ENCODE measurements around the gene TSHR. TPM values are rescaled to one million over a fixed set of nuclear protein-coding genes. Genes with fewer than 3 reads are reported as not detected.

The TSHR gene
- total RNA-seq, 6 donors from 2014 or later: 1.4 TPM; not detected in 5

- Histone ChIP-seq H3K9me3 (peaks cover 0 to 6% (median 2%) of the 10 kb centered on the region in 4 donors), H3K27ac (no peak overlapping the region), H3K36me3 (no peaks in the 10 kb centered on the region), H3K4me1 (no peaks in the 10 kb centered on the region), H3K27me3 (no peaks in the 10 kb centered on the region), H3K4me3 (no peak overlapping the region)
- whole genome bisulfite sequencing, 2 donors: 96 to 99% methylated on average over 5 of the region's 5 CpGs
- DNase-seq (no peak), ATAC-seq (ENCODE audit: low FRiP score in 2 of 2) (no peak)
- TF ChIP-seq POLR2A (IDR thresholded peaks at IDR 0.05) (no peak), CTCF (IDR thresholded peaks at IDR 0.05) (no peak), POLR2AphosphoS5 (IDR thresholded peaks at IDR 0.05) (no peak), EP300 (IDR thresholded peaks at IDR 0.05) (no peak)
These were observed 100.5 kb downstream of the TSHR start for GRCh38 chr14:81055971-81056370.

GRCh38 chr14:81062380-81062779 lies 107.0 kb downstream of the TSHR start:
- Histone ChIP-seq H3K27ac (no peak overlapping the region), H3K36me3 (no peaks in the 10 kb centered on the region), H3K27me3 (no peaks in the 10 kb centered on the region), H3K4me1 (no peaks in the 10 kb centered on the region), H3K4me3 (no peak overlapping the region), H3K9me3 (no peaks in the 10 kb centered on the region)
- ATAC-seq (ENCODE audit: low FRiP score in 2 of 2) (no peak), DNase-seq (no peak)
- TF ChIP-seq EP300 (IDR thresholded peaks at IDR 0.05): no peak
- TF ChIP-seq POLR2A (IDR thresholded peaks at IDR 0.05): no peak
- TF ChIP-seq POLR2AphosphoS5 (IDR thresholded peaks at IDR 0.05): no peak
- no peak for TF ChIP-seq CTCF (IDR thresholded peaks at IDR 0.05)
- WGBS, 2 donors: 35 to 43% methylated on average over 4 of the region's 4 CpGs

- no peak overlapping the region for H3K4me3 ChIP-seq
- TF ChIP-seq POLR2A (IDR thresholded peaks at IDR 0.05) (no peak), EP300 (IDR thresholded peaks at IDR 0.05) (no peak), POLR2AphosphoS5 (IDR thresholded peaks at IDR 0.05) (no peak), CTCF (IDR thresholded peaks at IDR 0.05) (no peak)
- no peak overlapping the region for H3K27ac ChIP-seq
- WGBS, 2 donors: 17 to 22% methylated on average over 4 of the region's 4 CpGs
- ATAC-seq (ENCODE audit: low FRiP score in 2 of 2): no peak
- DNase-seq: no peak
- no peaks in the 10 kb centered on the region for H3K4me1 ChIP-seq
- no peaks in the 10 kb centered on the region for H3K36me3 ChIP-seq
- H3K27me3 ChIP-seq: no peaks in the 10 kb centered on the region
- no peaks in the 10 kb centered on the region for H3K9me3 ChIP-seq
These were observed 107.4 kb downstream of the TSHR start for GRCh38 chr14:81062816-81063215.

GRCh38 chr14:81066672-81067071 lies 111.3 kb downstream of the TSHR start:
- ATAC-seq (ENCODE audit: low FRiP score in 2 of 2) (no peak), DNase-seq (no peak)
- Histone ChIP-seq H3K36me3 (no peaks in the 10 kb centered on the region), H3K27ac (no peak overlapping the region), H3K4me3 (no peak overlapping the region), H3K9me3 (peaks cover 0 to 2% (median 0%) of the 10 kb centered on the region in 4 donors), H3K4me1 (no peaks in the 10 kb centered on the region), H3K27me3 (no peaks in the 10 kb centered on the region)
- 45 to 68% methylated on average over 1 of the region's 1 CpG for WGBS, 2 donors
- TF ChIP-seq EP300 (IDR thresholded peaks at IDR 0.05): no peak
- TF ChIP-seq POLR2A (IDR thresholded peaks at IDR 0.05): no peak
- TF ChIP-seq CTCF (IDR thresholded peaks at IDR 0.05): no peak
- TF ChIP-seq POLR2AphosphoS5 (IDR thresholded peaks at IDR 0.05): no peak

GRCh38 chr14:81067156-81067555 lies 111.7 kb downstream of the TSHR start:
- WGBS, 2 donors: 74% methylated on average over 2 of the region's 2 CpGs
- TF ChIP-seq POLR2AphosphoS5 (IDR thresholded peaks at IDR 0.05) (no peak), CTCF (IDR thresholded peaks at IDR 0.05) (no peak), POLR2A (IDR thresholded peaks at IDR 0.05) (no peak), EP300 (IDR thresholded peaks at IDR 0.05) (no peak)

More at GRCh38 chr14:81067156-81067555, 111.7 kb downstream of the TSHR start:
- peaks cover 0 to 2% (median 0%) of the 10 kb centered on the region in 4 donors for H3K9me3 ChIP-seq
- no peak for DNase-seq
- no peak overlapping the region for H3K4me3 ChIP-seq
- H3K36me3 ChIP-seq: no peaks in the 10 kb centered on the region
- no peaks in the 10 kb centered on the region for H3K4me1 ChIP-seq
- ATAC-seq (ENCODE audit: low FRiP score in 2 of 2): no peak
- H3K27ac ChIP-seq: no peak overlapping the region
- no peaks in the 10 kb centered on the region for H3K27me3 ChIP-seq
